Cerebellar nuclear complex (tissue), 1 donor: Measurements from ENCODE around the gene ZNF615.
"Not testable (repeated sequence)": the region's sequence is repeated elsewhere in the genome, so short reads cannot be mapped to it uniquely, and the experiment has no call there.

Experiments used
- DNase-seq, 2 experiments: peaks; one replicate each; lab custom pipeline; 2025; lab: John Stamatoyannopoulos, UW

The ZNF615 gene

GRCh38 chr19:52007806-52008557 lies at the start of gene ZNF615:
ZNF615 (minus strand) TSS chr19:52008211; CDS start chr19:52003711, 4,500 bp downstream.
- DNase-seq = peak; percentile 32 to 80

- DNase-seq = not testable (repeated sequence)
These were observed 48.5 kb upstream of the ZNF615 start for GRCh38 chr19:52056480-52056879.

- DNase-seq = not testable (repeated sequence)
These were observed 43.7 kb upstream of the ZNF615 start for GRCh38 chr19:52051736-52052135.

GRCh38 chr19:52048555-52049501 lies 40.8 kb upstream of the ZNF615 start, which contains the start of gene ZNF432:
ZNF432 (minus strand) TSS chr19:52048838; CDS start chr19:52046868, 1,970 bp downstream.
- DNase-seq = peak; percentile 50 to 70

GRCh38 chr19:52039169-52039568 lies 31.2 kb upstream of the ZNF615 start:
- DNase-seq = no peak

- no peak for DNase-seq
These were observed 26.2 kb upstream of the ZNF615 start for GRCh38 chr19:52034051-52034728.

- no peak for DNase-seq
These were observed 20.7 kb upstream of the ZNF615 start for GRCh38 chr19:52028780-52029123.

- DNase-seq = peak; percentile 13 to 62
These were observed 20.2 kb upstream of the ZNF615 start, which contains the start of gene ZNF614 for GRCh38 chr19:52028027-52028779. ZNF614 (minus strand) TSS chr19:52028379; CDS start chr19:52025745, 2,634 bp downstream.

GRCh38 chr19:52026255-52026990 lies 18.4 kb upstream of the ZNF615 start:
- not testable (repeated sequence) for DNase-seq

- DNase-seq = not testable (repeated sequence)
These were observed 16.5 kb upstream of the ZNF615 start for GRCh38 chr19:52024478-52024877.

- no peak for DNase-seq
These were observed 14.2 kb upstream of the ZNF615 start for GRCh38 chr19:52022193-52022592.

- no peak for DNase-seq
These were observed 12.5 kb upstream of the ZNF615 start for GRCh38 chr19:52020506-52020905.

GRCh38 chr19:52010674-52011073 lies 2.7 kb upstream of the ZNF615 start:
- DNase-seq = no peak

- no peak for DNase-seq
These were observed 583 bp downstream of the ZNF615 start for GRCh38 chr19:52007451-52007805.

GRCh38 chr19:51994048-51994644 lies 13.9 kb downstream of the ZNF615 start:
- no peak for DNase-seq

GRCh38 chr19:51993422-51993821 lies 14.6 kb downstream of the ZNF615 start:
- no peak for DNase-seq

- DNase-seq = peak; percentile 31 to 87
These were observed 21.4 kb downstream of the ZNF615 start, which contains the start of gene ZNF350 for GRCh38 chr19:51986309-51987291. ZNF350 (minus strand) TSS chr19:51986840; CDS start chr19:51974360, 12,480 bp downstream.

- DNase-seq = no peak
These were observed 24.6 kb downstream of the ZNF615 start for GRCh38 chr19:51983361-51983760.

- DNase-seq = not testable (repeated sequence)
These were observed 27.1 kb downstream of the ZNF615 start for GRCh38 chr19:51980926-51981325.
